NCI-H128 (cell line): ENCODE results near the gene CSKMT.

ENCODE experiments used
- DNase-seq: peaks from one replicate; lab custom pipeline; 2025; ENCODE audit not compliant: unreplicated experiment; lab: John Stamatoyannopoulos, UW

CSKMT gene

GRCh38 chr11:62715150-62716130 lies 50.3 kb downstream of the CSKMT start:
- DNase-seq: no peak

GRCh38 chr11:62716206-62716605 lies 51.1 kb downstream of the CSKMT start:
- DNase-seq: no peak

- DNase-seq: no peak
Observed at GRCh38 chr11:62716816-62717215, 51.7 kb downstream of the CSKMT start.
